Measurements from ENCODE around the gene WDTC1.
"Not testable (repeated sequence)": the region's sequence is repeated elsewhere in the genome, so short reads cannot be mapped to it uniquely, and the experiment has no call there.

WDTC1 gene

DNA sequence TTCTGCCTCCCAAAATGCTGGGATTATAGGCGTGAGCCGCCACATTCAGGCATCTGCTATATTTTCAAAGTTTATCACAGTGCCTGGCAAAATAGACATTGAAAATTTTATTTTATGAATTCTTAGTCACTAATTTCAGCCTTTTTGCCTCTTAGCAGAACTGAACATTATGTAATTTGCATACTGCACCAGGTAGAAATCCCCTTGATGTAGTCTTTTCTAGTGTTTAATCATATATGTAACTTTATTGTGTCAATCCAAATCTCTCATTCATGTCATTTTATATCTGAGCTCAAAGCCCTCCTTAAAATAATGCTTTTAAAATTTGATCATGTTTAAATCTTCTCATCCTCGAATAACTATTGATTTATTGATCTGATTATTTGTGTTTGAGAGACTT is 19.2 kb downstream of the WDTC1 start:
- DNase-seq (ENCODE audit: low spot score): no peak

DNA sequence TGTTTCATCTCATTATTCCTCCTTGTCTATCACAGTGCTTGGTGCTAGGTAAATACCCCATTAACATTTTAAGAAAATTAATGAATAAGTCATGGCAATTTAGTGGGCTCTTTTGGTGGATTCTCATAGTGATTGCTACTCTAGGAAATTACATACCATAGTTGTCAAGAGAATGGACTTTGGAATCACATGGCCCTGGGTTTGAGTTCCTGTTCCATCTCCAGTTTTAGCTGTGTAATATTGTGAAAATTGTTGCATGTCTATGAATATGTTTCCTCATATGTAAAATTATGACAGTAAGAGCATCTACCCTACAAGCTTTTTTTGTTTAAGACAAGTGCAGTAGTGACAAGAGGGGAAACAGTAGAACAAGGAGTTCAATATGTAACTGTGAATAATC is 20.7 kb downstream of the WDTC1 start:
- no peak for DNase-seq (ENCODE audit: low spot score)

DNA sequence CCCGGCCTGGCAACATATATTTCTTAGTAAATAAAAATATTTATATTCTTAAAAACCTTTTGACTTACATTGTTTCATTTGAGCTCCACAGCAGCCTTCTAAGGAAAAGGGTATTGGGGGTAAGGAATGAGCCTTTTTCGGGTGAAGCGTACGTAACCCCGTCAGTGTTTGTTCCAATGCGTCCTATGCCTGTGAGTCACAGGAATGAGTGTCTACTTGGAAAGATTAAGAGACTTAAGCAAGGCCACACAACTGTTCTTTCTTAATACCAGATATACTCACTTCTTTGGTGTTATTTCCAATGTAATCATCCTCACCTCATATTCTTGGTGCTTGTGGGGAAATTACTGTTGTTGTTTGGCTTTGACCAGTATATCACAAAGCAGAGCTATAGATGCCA is 22.7 kb downstream of the WDTC1 start:
- DNase-seq (ENCODE audit: low spot score): no peak

DNA sequence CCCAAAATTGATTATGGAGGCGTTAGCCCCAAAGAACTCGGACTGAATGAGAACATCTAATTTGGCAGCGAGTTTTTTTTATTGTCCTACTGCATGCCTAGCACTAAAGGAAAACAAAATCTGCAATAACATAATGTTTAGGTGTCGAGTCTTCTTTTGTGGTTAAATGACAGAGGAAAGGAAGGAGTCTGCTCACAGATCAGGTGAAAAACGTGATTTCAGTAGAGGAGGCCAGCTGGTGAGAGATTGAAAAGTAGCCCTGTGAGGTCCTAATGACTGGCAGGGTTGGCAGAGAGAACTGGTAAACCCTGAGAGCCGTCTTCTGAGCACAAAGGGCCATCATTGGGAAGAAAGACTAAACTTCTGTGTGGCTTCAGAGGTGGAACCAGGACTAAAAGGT is 24.2 kb downstream of the WDTC1 start:
- DNase-seq (ENCODE audit: low spot score): no peak

- DNase-seq (ENCODE audit: low spot score): no peak
Measured at GRCh38 chr1:27267153-27267552, 32.7 kb downstream of the WDTC1 start.

DNA sequence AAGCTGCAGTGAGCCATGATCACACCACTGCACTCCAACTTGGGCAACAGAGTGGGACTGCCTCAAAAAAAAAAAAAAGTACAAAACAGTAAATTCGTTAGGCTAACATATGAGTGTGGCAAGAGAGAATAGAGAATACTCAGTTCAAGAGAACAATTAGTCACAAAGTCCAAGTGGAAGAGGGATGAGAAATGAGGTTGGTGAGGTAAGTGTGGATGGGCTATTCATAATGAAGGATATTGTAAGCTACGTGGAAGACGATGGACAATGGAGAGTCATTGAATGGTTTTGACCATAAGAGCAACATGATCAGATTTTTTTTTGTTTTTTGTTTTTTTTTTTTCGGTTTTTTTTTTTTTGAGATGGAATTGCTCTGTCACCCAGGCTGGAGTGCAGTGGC is 34.8 kb downstream of the WDTC1 start:
- no peak for DNase-seq (ENCODE audit: low spot score)

- DNase-seq (ENCODE audit: low spot score): no peak
Measured at GRCh38 chr1:27274204-27274603, 39.8 kb downstream of the WDTC1 start.

DNA sequence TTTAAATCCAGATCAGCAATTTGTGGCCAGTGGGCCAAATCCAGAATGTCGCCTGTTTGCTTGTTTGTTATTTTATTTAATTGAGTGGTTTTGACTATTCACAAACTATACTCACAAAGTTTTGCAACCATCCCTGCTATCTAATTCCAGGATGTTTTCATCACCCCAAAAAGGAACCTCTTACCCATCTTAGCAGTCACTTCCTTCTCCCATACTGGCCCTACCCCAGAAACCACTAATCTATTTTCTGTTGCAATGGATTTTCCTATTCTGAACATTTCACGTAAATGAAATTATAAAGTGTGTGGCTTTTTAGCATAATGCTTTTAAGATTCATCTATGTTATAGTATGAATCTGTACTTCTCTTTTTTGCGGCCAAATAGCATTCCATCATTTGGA is 41.3 kb downstream of the WDTC1 start:
- no peak for DNase-seq (ENCODE audit: low spot score)

DNA sequence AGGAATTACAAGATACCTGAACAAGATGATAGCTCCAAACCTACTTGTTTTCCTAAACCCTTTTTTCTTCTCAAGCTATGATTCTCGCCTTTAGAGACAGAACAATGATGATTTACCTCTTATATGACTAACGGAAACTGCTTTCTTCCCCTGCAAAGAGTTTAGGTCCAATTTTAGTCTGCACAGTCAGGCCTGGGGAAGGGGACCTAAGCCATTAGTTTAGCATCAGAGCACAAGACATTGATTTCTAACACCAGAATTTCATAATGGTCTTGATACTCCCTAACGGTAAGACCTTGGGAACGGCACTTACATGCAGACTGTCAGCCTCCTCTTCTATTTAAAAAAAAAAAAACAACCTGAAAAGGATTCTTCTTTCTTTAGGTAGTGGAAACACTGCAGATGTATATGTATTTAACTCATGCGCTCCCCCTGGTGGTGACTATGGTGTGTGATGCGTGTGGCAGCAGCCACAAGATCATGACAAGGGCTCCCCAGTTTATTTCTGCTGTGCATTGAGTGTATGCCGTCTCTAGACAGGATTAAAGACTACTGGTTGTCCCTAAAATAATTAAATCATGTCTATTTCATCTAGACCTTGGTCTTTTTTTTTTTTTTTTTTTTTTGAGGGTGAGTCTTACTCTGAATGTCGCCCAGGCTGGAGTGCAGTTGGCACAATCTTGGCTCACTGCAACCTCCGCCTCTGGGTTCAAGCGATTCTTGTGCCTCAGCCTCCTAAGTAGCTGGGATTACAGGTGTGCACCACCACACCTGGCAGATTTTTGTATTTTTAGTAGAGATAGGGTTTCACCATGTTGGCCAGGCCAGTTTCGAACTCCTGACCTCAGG is 50.2 kb downstream of the WDTC1 start:
- DNase-seq (ENCODE audit: low spot score): peak; percentile 85

DNA sequence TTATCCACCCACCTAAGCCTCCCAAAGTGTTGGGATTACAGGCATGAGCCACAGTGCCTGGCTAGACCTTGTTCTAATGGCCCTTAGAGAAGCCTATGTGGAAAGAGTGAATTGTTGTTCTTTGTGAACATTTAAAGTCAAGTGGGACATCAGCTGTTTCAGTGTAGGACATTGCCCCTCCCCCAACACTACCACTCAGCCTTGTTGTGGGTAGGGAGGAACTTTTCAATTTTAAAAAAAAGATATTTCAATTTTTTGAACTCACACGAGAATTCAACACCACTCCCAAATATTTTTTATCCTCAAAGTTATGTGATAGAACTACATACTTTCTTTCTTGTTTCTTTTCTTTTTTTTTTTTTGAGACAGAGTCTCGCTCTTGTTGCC is 50.8 kb downstream of the WDTC1 start:
- DNase-seq (ENCODE audit: low spot score): no peak

DNA sequence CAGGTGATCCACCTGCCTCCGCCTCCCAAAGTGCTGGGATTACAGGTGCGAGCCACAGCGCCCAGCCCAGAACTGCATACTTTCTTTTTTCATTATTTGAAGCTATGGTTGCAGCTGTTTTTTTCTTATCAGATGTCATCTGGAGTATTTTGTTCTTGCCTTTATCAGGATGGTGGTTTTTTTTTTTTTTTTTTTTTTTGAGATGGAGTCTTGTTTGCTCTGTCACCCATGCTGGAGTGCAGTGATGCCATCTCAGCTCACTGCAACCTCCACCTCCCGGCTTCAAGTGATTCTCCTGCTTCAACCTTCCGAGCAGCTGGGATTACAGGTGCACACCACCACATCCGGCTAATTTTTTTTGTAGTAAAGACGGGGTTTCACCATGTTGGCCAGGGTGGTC is 51.4 kb downstream of the WDTC1 start:
- DNase-seq (ENCODE audit: low spot score): not testable (repeated sequence)

GRCh38 chr1:27289125-27289524 is 54.7 kb downstream of the WDTC1 start:
- not testable (repeated sequence) for DNase-seq (ENCODE audit: low spot score)

GRCh38 chr1:27290581-27290980 is 56.1 kb downstream of the WDTC1 start:
- DNase-seq (ENCODE audit: low spot score): no peak

GRCh38 chr1:27292106-27292505 is 57.7 kb downstream of the WDTC1 start:
- DNase-seq (ENCODE audit: low spot score): no peak

GRCh38 chr1:27293915-27294314 is 59.5 kb downstream of the WDTC1 start:
- no peak for DNase-seq (ENCODE audit: low spot score)

DNA sequence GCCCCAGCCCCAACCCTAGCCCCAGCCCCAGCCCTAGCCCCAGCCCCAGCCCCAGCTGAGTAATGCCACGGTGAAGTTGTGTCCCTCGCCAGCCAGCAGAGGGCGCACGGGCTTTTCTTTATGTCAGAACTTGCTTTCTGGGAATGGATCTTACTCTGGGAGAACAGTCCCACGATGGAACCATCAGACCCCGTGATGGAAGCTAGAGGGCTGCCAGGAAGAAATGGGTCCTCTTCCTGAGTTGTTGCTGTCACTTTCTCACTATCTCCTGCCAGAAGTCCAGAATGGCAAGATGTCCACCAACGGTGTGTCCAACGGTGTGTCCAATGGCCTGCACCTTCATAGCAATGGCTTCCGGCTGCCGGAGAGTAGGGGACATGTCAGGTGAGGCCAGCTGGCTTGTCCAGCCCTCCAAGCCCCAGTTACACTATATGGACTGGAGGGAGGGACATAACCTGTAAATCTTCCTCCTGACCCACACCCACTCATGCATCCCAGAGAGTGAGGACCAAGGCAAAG is 62.4 kb downstream of the WDTC1 start:
- peak; percentile 56 for DNase-seq (ENCODE audit: low spot score)

DNA sequence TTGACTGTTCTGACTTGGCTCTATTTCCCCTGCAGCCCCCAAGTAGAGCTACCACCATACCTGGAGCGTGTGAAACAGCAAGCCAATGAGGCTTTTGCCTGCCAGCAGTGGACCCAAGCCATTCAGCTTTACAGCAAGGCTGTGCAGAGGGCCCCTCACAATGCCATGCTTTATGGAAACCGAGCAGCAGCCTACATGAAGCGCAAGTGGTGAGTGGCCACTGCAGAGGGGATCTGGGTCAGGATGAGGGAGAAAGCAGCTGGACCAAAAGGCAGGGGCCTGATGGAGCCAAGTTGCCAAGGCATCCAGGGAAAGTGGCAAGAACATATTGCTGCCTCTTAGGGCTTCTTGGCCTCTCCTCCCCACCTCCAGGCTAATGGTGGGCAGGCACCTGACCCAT is 63.5 kb downstream of the WDTC1 start:
- DNase-seq (ENCODE audit: low spot score): no peak

DNA sequence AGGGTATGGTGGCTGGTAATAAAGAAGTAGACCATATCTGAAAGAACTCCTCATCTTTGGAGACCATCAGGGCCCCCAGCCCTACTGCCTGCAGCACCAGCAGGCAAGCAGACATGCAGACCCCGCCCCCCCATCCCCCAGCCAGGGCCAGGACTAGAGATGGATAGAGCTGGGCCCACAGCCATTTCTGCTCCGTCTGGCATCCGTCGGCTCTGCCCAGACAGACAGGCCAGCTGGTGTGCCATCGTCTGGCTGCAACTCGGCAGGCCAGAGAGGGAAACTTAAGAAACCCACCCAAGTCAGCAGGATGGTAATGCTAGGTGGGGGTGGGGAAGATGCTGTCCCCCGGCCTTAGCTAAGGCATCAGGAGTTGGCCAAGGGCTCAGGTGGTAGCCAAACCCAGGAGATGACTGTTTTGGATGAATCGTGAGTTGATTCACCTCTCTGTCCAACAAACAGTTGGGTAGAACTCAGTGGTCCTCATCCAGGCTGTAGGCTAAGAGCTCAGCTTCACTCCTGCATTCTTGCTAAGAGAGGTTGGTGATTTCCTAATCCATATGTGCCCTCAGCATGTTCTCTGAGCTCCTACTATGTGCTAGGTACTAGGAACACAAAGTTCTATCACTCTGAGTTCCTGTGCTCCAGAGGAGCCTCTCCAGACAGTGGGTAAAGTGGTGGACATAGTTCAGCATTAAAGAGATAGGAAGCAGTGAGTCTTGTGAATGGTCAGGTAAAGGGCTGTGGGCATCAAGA is 64.4 kb downstream of the WDTC1 start:
- DNase-seq (ENCODE audit: low spot score): no peak

DNA sequence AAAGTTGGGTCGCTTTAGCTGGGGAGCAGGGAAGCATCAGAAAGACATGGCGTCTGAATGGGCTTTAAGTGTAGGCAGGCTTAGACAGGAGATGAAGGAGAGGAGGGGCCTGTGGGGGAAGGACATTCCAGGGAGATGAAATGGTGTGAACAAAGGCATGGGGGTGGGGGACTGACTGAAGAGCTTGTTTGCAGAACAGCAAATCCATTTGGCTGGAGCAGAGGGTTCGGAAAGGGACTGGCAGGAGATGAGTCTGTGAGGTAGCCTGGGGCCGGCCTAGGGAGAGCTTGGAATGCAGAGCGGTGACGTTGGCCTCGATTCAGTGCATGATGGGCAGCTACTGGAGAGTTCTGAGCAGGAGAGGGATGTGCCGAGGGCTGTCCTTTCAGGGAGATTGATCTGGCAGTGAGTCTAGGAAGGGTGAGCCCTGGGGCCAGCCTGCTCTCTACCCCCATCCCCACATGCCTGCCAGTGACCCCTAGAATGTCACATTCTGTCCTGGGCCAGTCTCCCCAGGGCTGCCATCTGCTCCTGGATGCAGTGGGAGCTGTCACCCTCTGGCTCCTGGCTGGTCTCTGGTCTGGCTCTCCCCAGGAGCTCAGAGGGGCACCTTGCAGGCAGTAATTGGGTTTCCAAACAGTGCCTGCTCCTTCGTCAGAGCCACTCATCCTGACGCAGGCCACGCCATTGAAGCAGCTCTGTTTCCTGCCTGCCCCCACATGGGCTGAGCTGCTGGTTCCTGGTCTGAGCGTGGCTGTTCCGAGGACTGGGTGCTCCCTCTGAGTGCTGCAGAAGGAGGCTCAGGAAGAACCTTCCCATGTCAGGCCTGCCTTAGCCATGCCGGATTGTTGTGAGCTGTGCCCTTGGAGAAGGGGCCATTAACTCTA is 65.2 kb downstream of the WDTC1 start:
- DNase-seq (ENCODE audit: low spot score): no peak

GRCh38 chr1:27300341-27301051 is 66.1 kb downstream of the WDTC1 start:
- DNase-seq (ENCODE audit: low spot score): peak; percentile 76

- DNase-seq (ENCODE audit: low spot score): no peak
Measured at GRCh38 chr1:27301052-27301422, 66.6 kb downstream of the WDTC1 start.

Measured in CD4-positive, alpha-beta T cell treated with Interleukin-6 at 100 ng/mL for 8 hours (primary cell).